Measurements from ENCODE around the gene PAGR1.

GRCh38 chr16:29777576-29778350 lies 38.2 kb upstream of the PAGR1 start, which contains the start of gene ZG16:
- TF ChIP-seq CTCF (IDR thresholded peaks at IDR 0.05) (no peak), EZH2 (IDR thresholded peaks at IDR 0.05) (no peak)
